ENCODE results near the gene ARID5A.
"Not testable (repeated sequence)": the region's sequence is repeated elsewhere in the genome, so short reads cannot be mapped to it uniquely, and the experiment has no call there.

The ARID5A gene

DNA sequence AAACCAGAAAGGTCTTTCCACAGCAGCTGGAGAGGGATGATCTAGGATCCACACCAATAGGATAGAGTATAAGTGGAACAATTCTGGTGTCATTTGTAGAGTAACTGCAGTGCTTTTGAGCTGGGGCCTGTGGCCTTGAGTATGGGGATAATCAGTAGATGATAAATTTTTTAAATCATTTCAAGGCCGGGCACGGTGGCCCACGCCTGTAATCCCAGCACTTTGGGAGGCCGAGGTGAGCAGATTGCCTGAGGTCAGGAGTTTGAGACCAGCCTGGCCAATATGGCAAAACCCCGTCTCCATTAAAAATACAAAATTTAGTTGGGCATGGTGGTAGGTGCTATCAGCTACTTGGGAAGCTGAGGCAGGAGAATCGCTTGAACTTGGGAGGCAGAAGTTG is 20.9 kb downstream of the ARID5A start:
- DNase-seq: not testable (repeated sequence)

DNA sequence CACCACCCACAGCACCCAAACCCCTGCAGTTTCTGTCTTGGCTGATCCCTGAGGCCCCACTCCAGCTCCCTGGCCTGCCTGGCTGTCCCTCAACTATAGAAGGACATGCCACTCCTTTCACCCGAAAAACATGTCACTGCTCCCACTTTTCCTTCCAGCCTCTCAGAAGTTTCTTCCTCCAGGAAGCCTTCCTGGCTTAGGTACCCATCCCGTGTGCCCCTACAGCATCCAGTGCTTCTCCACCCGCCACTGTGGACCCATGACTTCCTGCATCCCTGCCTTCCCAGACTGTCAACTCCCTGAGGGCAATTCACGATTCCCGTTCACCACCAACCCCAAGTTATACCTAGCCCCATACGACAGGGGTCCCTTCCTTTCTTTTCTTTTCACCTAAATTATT is 21.5 kb downstream of the ARID5A start:
- no peak for DNase-seq

GRCh38 chr2:96558485-96558884 is 21.9 kb downstream of the ARID5A start:
- DNase-seq: no peak

- DNase-seq: no peak
Observed at GRCh38 chr2:96564026-96564425, 27.5 kb downstream of the ARID5A start.

DNA sequence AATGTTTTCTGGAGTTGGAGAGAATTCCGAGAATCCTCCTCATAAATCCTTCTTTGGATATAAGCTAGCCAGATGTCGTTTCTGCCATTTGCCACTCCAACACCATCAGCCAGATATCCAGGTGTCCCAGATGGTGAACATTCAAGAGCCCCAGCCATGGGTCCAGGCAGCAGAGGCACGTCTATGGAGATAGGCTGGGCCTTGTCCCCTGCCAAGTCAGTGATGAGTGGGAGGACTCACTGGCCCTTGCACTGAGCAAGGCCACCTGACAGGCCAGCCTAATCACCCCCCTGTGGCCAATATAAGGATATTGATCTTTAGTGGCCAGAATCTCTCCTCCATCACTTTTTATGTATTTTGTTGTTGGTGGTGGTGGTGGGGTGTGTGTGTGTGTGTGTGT is 28.0 kb downstream of the ARID5A start:
- no peak for DNase-seq

GRCh38 chr2:96565111-96565510 is 28.6 kb downstream of the ARID5A start:
- DNase-seq: no peak

- no peak for DNase-seq
Observed at GRCh38 chr2:96568094-96568493, 31.5 kb downstream of the ARID5A start.

- no peak for DNase-seq
Observed at GRCh38 chr2:96574364-96574763, 37.8 kb downstream of the ARID5A start.

DNA sequence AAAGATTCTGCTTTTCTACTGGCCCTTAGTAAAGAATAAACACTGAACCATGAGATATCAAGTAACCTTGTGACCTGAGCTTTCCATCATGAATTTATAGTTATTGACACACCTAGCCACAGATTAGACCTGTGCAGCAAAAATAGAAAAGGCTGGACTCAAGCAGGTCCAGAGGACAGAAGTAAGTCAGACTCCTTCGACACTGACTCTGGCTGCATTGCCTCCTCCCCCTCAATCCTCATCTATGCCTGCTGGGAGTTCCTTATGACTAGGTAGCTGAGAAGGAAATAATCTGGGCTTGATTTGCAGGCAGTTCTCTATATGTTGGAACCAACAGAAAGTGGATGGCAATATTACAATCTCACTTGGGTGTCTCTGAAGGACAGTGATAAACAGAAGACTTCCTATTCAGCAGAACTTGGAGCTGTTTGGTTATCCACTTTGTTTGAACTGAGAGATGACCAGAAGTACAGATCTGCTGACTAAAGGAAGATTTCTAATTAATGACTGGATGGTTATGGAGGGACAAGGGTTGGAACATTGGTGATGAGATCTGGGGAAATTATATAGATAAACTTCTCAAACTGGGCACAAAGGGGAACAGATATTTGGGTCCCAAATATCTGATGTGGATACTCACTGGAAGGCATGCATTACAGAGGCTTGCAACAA is 39.4 kb downstream of the ARID5A start:
- no peak for DNase-seq

DNA sequence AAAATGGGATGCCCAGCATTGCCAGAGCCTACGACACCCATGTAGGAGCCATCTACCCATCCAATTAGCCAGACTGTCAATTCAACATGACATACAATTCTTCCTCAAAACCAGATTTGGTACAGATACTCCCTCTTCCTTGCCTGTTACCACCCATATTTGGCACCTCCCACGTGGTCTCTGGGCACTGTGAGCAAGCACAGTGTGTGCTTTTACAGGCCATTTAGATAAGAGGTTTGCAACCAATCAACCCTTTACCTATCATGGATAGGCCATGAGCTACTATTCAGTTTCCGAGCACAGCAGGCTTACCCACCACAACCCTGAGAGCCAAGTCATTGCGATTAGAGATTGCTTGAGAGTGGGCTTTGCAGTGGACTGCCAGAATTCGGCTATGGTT is 40.9 kb downstream of the ARID5A start:
- DNase-seq: no peak

DNA sequence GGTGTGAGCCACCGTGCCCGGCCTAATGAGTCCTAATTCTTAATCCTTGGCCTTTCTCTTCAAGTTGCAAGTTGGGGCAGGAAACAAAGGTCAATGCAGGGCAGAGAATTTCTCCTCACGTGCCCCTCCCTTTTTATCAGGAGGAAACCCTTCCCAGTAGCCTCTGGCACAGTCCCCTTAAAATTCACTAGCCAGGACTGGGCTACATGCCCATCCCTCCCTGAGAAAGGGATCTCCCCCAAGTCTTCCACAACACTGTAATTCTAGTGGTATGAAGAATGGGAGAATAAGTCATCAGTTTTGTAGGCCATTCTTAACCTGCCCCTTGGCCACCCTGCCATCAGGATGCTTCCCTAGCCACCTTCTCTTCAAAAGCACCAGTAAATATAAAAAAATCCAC is 42.2 kb downstream of the ARID5A start:
- no peak for DNase-seq

GRCh38 chr2:96579422-96579821 is 42.9 kb downstream of the ARID5A start:
- DNase-seq: no peak

- no peak for DNase-seq
Observed at GRCh38 chr2:96580771-96581170, 44.2 kb downstream of the ARID5A start.

DNA sequence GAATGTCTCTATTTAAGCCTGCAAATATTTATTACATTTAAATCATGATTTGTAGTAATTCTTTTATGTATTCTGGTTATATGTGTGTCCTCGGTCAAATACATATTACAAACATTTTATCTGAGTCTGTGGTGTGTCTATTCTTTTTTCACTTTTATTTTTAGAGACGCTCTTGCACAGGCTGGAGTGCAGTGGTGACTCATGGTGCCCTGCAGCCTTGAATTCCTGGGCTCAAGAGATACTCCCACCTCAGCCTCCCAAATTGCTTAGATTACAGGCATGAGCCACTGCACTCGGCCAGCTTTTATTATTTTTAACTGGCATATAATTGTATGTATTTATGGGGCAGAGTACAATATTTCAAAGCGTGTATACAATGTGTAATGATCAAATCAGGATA is 47.5 kb downstream of the ARID5A start:
- DNase-seq: no peak

DNA sequence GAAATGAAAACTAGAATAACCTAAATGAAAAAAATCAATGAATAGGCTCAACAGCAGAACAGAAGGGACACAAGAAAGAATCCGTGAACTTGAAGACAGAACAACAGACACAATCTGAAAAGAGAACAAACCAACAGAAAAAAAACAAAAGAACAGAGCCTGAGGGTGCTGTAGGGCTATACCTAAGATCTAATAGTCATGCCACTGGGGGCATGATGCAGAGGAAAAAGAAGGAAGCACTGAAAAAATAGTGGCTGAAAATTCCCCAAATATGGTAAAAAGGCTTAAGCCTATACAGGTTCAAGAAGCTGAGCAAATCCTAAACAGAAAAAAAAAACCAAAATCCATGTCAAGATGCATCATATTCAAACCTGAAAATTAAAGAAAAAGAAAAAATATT is 51.3 kb downstream of the ARID5A start:
- no peak for DNase-seq

GRCh38 chr2:96591054-96591453 is 54.5 kb downstream of the ARID5A start:
- DNase-seq: no peak

DNA sequence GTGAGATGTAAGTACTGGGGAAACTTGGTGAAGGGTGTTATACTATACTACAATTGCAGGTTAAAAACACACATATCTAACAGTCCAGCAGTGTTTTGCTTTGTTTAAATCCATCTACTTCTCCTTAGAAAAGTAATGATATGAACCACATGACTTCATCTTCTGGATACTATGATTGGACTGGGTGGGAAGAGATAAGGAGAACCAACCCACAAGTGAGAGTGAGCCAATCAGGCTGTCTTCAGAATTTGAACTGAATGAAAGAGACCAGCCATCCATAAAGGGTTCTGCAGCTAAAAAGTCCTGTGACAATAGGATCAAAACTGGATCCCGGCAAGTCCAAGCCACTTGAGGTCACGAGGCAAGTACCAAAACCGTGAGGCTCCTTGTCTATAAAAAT is 54.9 kb downstream of the ARID5A start:
- DNase-seq: no peak

GRCh38 chr2:96594282-96594681 is 57.7 kb downstream of the ARID5A start:
- DNase-seq: no peak

DNA sequence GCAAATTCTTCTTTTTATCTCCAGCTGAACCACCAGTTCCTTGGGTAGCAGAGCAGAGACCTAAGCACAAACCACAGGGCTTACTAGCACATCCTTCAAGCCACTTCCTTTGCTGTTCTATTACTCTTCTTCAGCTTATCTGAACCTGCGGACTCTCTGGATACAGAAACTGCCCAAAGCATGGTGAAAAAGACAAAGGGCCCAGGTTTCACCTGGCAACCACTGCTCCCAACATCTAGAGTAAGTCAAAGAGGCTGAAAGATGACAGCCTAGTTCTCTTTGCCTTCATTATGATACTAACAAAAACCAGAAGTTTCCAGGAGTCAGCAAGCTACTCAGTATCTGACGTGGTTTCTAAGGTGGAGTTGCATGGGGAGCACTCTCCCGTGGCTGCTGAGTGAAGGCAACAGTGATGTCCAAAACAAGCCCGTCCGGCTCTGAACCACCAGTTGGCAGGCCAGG is 58.2 kb downstream of the ARID5A start:
- no peak for DNase-seq

- no peak for DNase-seq
Observed at GRCh38 chr2:96596596-96596995, 60.0 kb downstream of the ARID5A start.

DNA sequence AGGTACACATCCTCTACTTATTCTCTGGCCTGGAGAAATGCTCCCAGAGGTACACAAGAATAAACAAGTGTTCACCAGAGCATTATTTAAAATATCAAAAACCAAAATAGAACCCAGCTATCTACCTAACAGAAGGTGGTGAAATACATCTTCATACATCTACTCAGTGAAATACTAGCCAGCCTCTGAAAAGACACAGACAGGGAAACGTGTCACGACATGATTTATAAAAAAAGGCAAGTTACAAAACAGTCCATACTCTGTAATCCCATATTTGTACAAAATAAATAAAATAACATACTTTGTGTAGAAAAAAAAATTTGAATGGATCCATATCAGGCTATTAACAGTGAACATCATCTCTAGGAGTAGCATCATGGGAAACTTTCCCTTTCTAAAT is 63.4 kb downstream of the ARID5A start:
- DNase-seq: no peak

- DNase-seq: no peak
Observed at GRCh38 chr2:96601382-96602292, 65.1 kb downstream of the ARID5A start.

All from stimulated activated CD4-positive, alpha-beta T cell treated with anti-CD3 and anti-CD28 coated beads, Interleukin-4, amount 100 ng/mL, for 24 hours (primary cell).